SU-DHL-6 (cell line): ENCODE results near the gene SNAPIN.

Experiments
- H2AFZ ChIP-seq: fragments of 200-600 bp; sonication (generic); 2 replicates; pipeline ENCODE4 v1.6.1; 2014; ENCODE audit warnings: low read depth, mild to moderate bottlenecking, moderate library complexity, mixed read lengths, antibody characterized with exemption, low read length; ENCODE audit not compliant: severe bottlenecking
- H3F3A ChIP-seq: fragments of 200-600 bp; shearing (Covaris generic); 2 replicates; pipeline ENCODE4 v1.6.0; 2016; ENCODE audit warnings: antibody characterized with exemption, mild to moderate bottlenecking; ENCODE audit not compliant: insufficient read depth
- H3K27ac ChIP-seq: fragments of 200-600 bp; sonication (generic); 2 replicates; pipeline ENCODE4 v1.5.1; 2016; ENCODE audit warnings: low read depth, mild to moderate bottlenecking, low read length, moderate library complexity, mixed read lengths
- H3K27me3 ChIP-seq: fragments of 200-600 bp; sonication (generic), shearing (Covaris generic); 2 replicates; pipeline ENCODE4 v1.6.0; 2014; ENCODE audit warnings: mild to moderate bottlenecking, low read length
- H3K36me3 ChIP-seq: fragments of 200-600 bp; sonication (generic); 2 replicates; pipeline ENCODE4 v1.6.1; 2014; ENCODE audit warnings: mild to moderate bottlenecking, low read length, mixed read lengths
- H3K4me2 ChIP-seq: fragments of 300-600, 200-600 bp; shearing (Covaris generic), sonication (generic); 2 replicates; pipeline ENCODE4 v1.6.0; 2014; ENCODE audit warnings: low read length, low read depth, mild to moderate bottlenecking; ENCODE audit not compliant: poor library complexity, severe bottlenecking
- H3K4me3 ChIP-seq: fragments of 200-600 bp; sonication (generic); 2 replicates; pipeline ENCODE4 v1.5.1; 2014; ENCODE audit warnings: antibody characterized with exemption, low read length, mild to moderate bottlenecking, mixed read lengths; ENCODE audit not compliant: insufficient read depth, poor library complexity, severe bottlenecking
- H3K79me2 ChIP-seq: fragments of 200-600 bp; sonication (generic); 2 replicates; pipeline ENCODE4 v1.6.1; 2014; ENCODE audit warnings: mild to moderate bottlenecking, low read length, moderate library complexity; ENCODE audit not compliant: insufficient read depth
- H3K9ac ChIP-seq: fragments of 200-600 bp; sonication (generic); 2 replicates; pipeline ENCODE4 v1.7.0; 2014; ENCODE audit warnings: mild to moderate bottlenecking, low read length
- H3K9me2 ChIP-seq: fragments of 200-600 bp; sonication (generic); replicated peaks from 2 replicates; pipeline ENCODE4 v1.6.1; 2014; ENCODE audit warnings: low read length; ENCODE audit not compliant: insufficient read depth
- H3K9me3 ChIP-seq: fragments of 200-600 bp; sonication (generic); 2 replicates; pipeline ENCODE4 v1.6.1; 2014; ENCODE audit warnings: low read length, mixed read lengths; ENCODE audit not compliant: insufficient read depth
- H4K20me1 ChIP-seq: fragments of 200-600 bp; sonication (generic); 2 replicates; pipeline ENCODE4 v1.6.1; 2014; ENCODE audit warnings: low read depth, mild to moderate bottlenecking, antibody characterized with exemption, low read length, moderate library complexity, mixed read lengths
- CTCF ChIP-seq: fragments of 200-600 bp; sonication (generic); IDR thresholded peaks from one replicate; pipeline ENCODE4 v1.5.1; 2017; ENCODE audit warnings: antibody characterized with exemption, mild to moderate bottlenecking, low read length, moderate library complexity; ENCODE audit not compliant: insufficient read depth, poor library complexity, severe bottlenecking
- EZH2phosphoT487 ChIP-seq: fragments of 200-600 bp; sonication (generic), shearing (Covaris generic); conservative IDR thresholded peaks from 2 replicates; pipeline ENCODE4 v1.6.1; 2018; ENCODE audit warnings: mild to moderate bottlenecking, antibody characterized with exemption, low read length, moderate library complexity, mixed read lengths

The SNAPIN gene

GRCh38 chr1:153612755-153613331 lies 45.7 kb upstream of the SNAPIN start, which contains the start of gene S100A16:
S100A16 (minus strand) TSS chr1:153613137; CDS start chr1:153608151, 4,986 bp downstream.
- TF ChIP-seq EZH2phosphoT487 (no peak), CTCF (no peak)
- Histone ChIP-seq H3K27me3 (no peaks in the 10 kb centered on the region), H3K27ac (no peak within 1 kb of the TSS), H3K36me3 (no peaks in the 10 kb centered on the region), H3K4me2 (no peak within 1 kb of the TSS), H4K20me1 (no peaks in the 10 kb centered on the region), H3F3A (no peaks in the 10 kb centered on the region), H3K79me2 (no peaks in the 10 kb centered on the region), H3K9me2 (no peaks in the 10 kb centered on the region), H3K9ac (no peak within 1 kb of the TSS), H2AFZ (no peak within 1 kb of the TSS), H3K4me3 (no peak within 1 kb of the TSS), H3K9me3 (no peaks in the 10 kb centered on the region)

GRCh38 chr1:153613406-153613805 lies 45.1 kb upstream of the SNAPIN start:
- H3K4me3 ChIP-seq: no peak overlapping the region
- no peak overlapping the region for H3K4me2 ChIP-seq
- H3F3A ChIP-seq: no peaks in the 10 kb centered on the region
- no peaks in the 10 kb centered on the region for H3K9me2 ChIP-seq
- no peaks in the 10 kb centered on the region for H3K9me3 ChIP-seq
- H3K27me3 ChIP-seq: no peaks in the 10 kb centered on the region
- TF ChIP-seq CTCF: no peak
- no peak for TF ChIP-seq EZH2phosphoT487
- H3K9ac ChIP-seq: no peak overlapping the region
- H4K20me1 ChIP-seq: no peaks in the 10 kb centered on the region
- no peak overlapping the region for H3K27ac ChIP-seq
- H3K36me3 ChIP-seq: no peaks in the 10 kb centered on the region
- H2AFZ ChIP-seq: no peak overlapping the region
- no peaks in the 10 kb centered on the region for H3K79me2 ChIP-seq

GRCh38 chr1:153614189-153614900 lies 44.2 kb upstream of the SNAPIN start:
- TF ChIP-seq EZH2phosphoT487: no peak
- no peak for TF ChIP-seq CTCF
- H3K36me3 ChIP-seq: no peaks in the 10 kb centered on the region
- H3K9me2 ChIP-seq: no peaks in the 10 kb centered on the region
- no peak overlapping the region for H3K9ac ChIP-seq
- H3K4me2 ChIP-seq: no peak overlapping the region
- no peak overlapping the region for H2AFZ ChIP-seq
- H3K9me3 ChIP-seq: no peaks in the 10 kb centered on the region
- no peak overlapping the region for H3K27ac ChIP-seq
- H3K79me2 ChIP-seq: no peaks in the 10 kb centered on the region
- no peak overlapping the region for H3K4me3 ChIP-seq
- H3K27me3 ChIP-seq: no peaks in the 10 kb centered on the region
- H4K20me1 ChIP-seq: no peaks in the 10 kb centered on the region
- H3F3A ChIP-seq: no peaks in the 10 kb centered on the region
